Panc1 (cell line): ENCODE measurements around the gene NFATC4.

Experiments
- CTCF ChIP-seq: fragments of 450-650 bp; IDR thresholded peaks from 2 replicates; pipeline ENCODE4 v1.5.1; 2017; ENCODE audit warnings: mild to moderate bottlenecking
- POLR2AphosphoS5 ChIP-seq: IDR thresholded peaks from 2 replicates; pipeline ENCODE4 v1.6.1; 2012; ENCODE audit warnings: mild to moderate bottlenecking, low read depth, low read length, moderate library complexity
- SIN3A ChIP-seq: IDR thresholded peaks from 2 replicates; pipeline ENCODE4 v1.6.1; 2012; ENCODE audit warnings: low read depth, mild to moderate bottlenecking, low read length, moderate library complexity, borderline replicate concordance; ENCODE audit not compliant: insufficient read depth
- TF ChIP-seq, protein P1 (sequence below), 2 experiments: IDR thresholded peaks; 2 replicates each; pipeline ENCODE4 v1.6.1; 2011 to 2012; ENCODE audit warnings: low read depth in 2 of 2, control low read depth in 1 of 2, low read length in 1 of 2, mild to moderate bottlenecking in 1 of 2, moderate library complexity in 1 of 2; ENCODE audit not compliant: insufficient read depth in 1 of 2

DNA sequence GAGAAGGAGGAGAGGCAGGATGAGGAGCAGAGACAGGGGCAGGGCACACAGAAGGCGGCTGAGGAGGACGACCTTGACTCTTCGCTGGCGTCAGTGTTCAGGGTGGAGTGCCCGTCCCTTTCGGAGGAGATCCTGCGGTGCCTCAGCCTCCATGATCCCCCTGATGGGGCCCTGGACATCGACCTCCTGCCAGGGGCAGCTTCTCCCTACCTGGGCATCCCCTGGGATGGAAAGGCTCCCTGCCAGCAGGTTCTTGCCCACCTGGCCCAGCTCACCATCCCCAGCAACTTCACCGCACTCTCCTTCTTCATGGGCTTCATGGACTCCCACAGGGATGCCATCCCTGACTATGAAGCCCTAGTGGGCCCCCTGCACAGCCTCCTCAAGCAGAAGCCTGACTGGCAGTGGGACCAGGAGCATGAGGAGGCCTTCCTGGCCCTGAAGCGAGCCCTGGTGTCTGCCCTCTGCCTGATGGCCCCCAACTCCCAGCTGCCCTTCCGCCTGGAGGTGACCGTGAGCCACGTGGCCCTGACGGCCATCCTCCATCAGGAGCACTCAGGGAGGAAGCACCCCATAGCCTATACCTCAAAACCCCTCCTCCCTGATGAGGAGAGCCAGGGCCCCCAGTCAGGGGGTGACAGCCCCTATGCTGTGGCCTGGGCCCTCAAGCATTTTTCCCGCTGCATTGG is 46.9 kb downstream of the NFATC4 start:
- TF ChIP-seq CTCF (no peak), POLR2AphosphoS5 (no peak), SIN3A (no peak)
- TF ChIP-seq, protein P1, sequence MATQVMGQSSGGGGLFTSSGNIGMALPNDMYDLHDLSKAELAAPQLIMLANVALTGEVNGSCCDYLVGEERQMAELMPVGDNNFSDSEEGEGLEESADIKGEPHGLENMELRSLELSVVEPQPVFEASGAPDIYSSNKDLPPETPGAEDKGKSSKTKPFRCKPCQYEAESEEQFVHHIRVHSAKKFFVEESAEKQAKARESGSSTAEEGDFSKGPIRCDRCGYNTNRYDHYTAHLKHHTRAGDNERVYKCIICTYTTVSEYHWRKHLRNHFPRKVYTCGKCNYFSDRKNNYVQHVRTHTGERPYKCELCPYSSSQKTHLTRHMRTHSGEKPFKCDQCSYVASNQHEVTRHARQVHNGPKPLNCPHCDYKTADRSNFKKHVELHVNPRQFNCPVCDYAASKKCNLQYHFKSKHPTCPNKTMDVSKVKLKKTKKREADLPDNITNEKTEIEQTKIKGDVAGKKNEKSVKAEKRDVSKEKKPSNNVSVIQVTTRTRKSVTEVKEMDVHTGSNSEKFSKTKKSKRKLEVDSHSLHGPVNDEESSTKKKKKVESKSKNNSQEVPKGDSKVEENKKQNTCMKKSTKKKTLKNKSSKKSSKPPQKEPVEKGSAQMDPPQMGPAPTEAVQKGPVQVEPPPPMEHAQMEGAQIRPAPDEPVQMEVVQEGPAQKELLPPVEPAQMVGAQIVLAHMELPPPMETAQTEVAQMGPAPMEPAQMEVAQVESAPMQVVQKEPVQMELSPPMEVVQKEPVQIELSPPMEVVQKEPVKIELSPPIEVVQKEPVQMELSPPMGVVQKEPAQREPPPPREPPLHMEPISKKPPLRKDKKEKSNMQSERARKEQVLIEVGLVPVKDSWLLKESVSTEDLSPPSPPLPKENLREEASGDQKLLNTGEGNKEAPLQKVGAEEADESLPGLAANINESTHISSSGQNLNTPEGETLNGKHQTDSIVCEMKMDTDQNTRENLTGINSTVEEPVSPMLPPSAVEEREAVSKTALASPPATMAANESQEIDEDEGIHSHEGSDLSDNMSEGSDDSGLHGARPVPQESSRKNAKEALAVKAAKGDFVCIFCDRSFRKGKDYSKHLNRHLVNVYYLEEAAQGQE (IDR thresholded peaks at IDR 0.05; ENCODE audit: insufficient read depth in 1 of 2, low read depth in 2 of 2, low read length in 1 of 2), result no peak
